ENCODE measurements around the gene SPTBN5.

Gene SPTBN5

GRCh38 chr15:41921167-41921566, 27.3 kb upstream of the SPTBN5 start:
- ChIA-PET CTCF (no interaction called here), POLR2A (ENCODE audit: low non-redundant PET) (no interaction called here)
- no peak for TF ChIP-seq CTCF (conservative IDR thresholded peaks at IDR 0.05; ENCODE audit: low read depth)
- H3K27ac ChIP-seq, result peak overlapping the region; percentile 37
- DNase-seq (ENCODE audit: low spot score), result no peak

- DNase-seq (ENCODE audit: low spot score), result no peak
- TF ChIP-seq CTCF (conservative IDR thresholded peaks at IDR 0.05; ENCODE audit: low read depth), result no peak
- H3K27ac ChIP-seq, result no peak overlapping the region
- ChIA-PET CTCF (no interaction called here), POLR2A (ENCODE audit: low non-redundant PET) (no interaction called here)
These were observed 26.2 kb upstream of the SPTBN5 start for GRCh38 chr15:41919954-41920538.

- TF ChIP-seq CTCF (conservative IDR thresholded peaks at IDR 0.05; ENCODE audit: low read depth), result no peak
- H3K27ac ChIP-seq, result peak overlapping the region; percentile 78
- POLR2A ChIA-PET (ENCODE audit: low non-redundant PET), result no interaction called here
- DNase-seq (ENCODE audit: low spot score), result no peak
- CTCF ChIA-PET, result no interaction called here
These were observed 25.5 kb upstream of the SPTBN5 start for GRCh38 chr15:41919201-41919820.

GRCh38 chr15:41918506-41919126, 24.8 kb upstream of the SPTBN5 start:
- TF ChIP-seq CTCF (conservative IDR thresholded peaks at IDR 0.05; ENCODE audit: low read depth), result no peak
- ChIA-PET POLR2A (ENCODE audit: low non-redundant PET) (no interaction called here), CTCF (interaction anchor here (0.5 kb wide), 1 partner anchor 146 kb away, joined by 3 read pairs; no protein-coding TSS in a partner anchor)
- DNase-seq (ENCODE audit: low spot score), result no peak
- H3K27ac ChIP-seq, result peak overlapping the region; percentile 78

- TF ChIP-seq CTCF (conservative IDR thresholded peaks at IDR 0.05; ENCODE audit: low read depth), result no peak
- peak; percentile 71 for DNase-seq (ENCODE audit: low spot score)
- ChIA-PET POLR2A (ENCODE audit: low non-redundant PET) (no interaction called here), CTCF (interaction anchor here (0.5 kb wide), 1 partner anchor 220 kb away, joined by 4 read pairs; no protein-coding TSS in a partner anchor)
- peak overlapping the region; percentile 78 for H3K27ac ChIP-seq
These were observed 24.0 kb upstream of the SPTBN5 start for GRCh38 chr15:41917767-41918430.

- ChIA-PET CTCF (interaction anchor here (0.7 to 1.5 kb wide), 3 partner anchors 11 to 39 kb away, joined by 3 to 7 read pairs (median 5); no protein-coding TSS in a partner anchor), POLR2A (ENCODE audit: low non-redundant PET) (no interaction called here)
- no peak overlapping the region for H3K27ac ChIP-seq
- no peak for DNase-seq (ENCODE audit: low spot score)
- TF ChIP-seq CTCF (conservative IDR thresholded peaks at IDR 0.05; ENCODE audit: low read depth), result no peak
These were observed 21.6 kb upstream of the SPTBN5 start for GRCh38 chr15:41915255-41915994.

Measured in RWPE1 (cell line).